GM19023 (cell line): ENCODE results near the gene ZNF182.
"Not testable (repeated sequence)": the region's sequence is repeated elsewhere in the genome, so short reads cannot be mapped to it uniquely, and the experiment has no call there.

Experiments used
- ATAC-seq: cut with Tn5 transposase; IDR thresholded peaks from one replicate; pipeline ENCODE4 v1.9.1; 2021; ENCODE audit warnings: mild to moderate bottlenecking, moderate library complexity; ENCODE audit not compliant: unreplicated experiment

Gene ZNF182

GRCh38 chrX:48002319-48002718, 1.5 kb downstream of the ZNF182 start:
- ATAC-seq: no peak

- ATAC-seq: no peak
These were observed 2.5 kb downstream of the ZNF182 start for GRCh38 chrX:48001260-48001659.

- ATAC-seq: no peak
These were observed 11.1 kb downstream of the ZNF182 start for GRCh38 chrX:47992669-47993068.

DNA sequence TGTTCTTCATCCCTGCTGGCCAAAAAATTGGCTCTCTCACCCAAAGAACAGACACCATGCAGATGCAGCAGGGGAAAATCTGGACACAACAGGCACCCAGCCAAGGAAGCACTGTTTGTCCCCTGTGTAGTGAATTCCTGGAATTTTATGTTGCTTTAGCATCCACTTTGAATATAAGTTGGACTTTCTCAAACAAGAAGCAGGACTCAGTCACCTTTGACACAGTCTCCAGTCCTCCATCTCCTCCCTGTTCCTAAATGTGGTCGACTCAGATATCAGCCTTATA, 11.8 kb downstream of the ZNF182 start:
- no peak for ATAC-seq

DNA sequence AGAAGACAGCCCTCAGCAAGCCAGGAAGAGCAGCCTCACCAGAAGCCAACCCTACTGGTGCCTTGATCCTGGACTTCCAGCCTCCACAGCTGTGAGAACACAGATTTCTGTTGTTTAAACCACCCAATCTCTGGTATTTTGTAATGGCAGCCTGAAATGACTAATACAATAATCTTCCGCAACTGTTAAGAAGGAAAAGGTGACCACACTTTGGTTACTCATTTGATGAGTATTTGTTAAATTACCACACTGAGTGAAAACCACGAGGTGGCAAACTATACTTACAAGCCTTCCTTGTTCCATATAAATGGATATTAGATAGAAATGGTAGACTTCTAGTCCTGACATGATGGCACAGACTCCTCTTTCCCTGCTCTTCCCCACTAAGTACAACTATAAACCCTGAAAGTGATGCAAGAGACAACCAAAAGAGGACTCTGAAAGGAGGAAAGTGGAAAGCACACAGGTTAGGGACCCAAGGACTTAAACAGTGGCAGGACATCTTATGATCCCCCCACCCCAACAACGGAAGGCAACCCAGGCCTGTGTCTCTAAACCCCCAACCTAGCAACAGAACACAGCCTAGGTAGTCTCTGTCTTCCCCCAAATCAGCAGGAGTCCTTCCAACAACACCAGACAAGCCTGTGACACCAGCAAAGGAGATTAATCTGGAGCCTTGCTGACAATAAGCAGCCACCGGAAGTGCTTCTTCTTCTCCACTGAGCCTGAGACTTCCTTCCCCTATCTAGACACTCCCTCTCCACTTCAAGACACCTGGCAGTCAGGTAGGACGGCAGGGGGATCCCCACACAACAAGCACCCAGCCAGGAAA, 12.3 kb downstream of the ZNF182 start:
- ATAC-seq: no peak

DNA sequence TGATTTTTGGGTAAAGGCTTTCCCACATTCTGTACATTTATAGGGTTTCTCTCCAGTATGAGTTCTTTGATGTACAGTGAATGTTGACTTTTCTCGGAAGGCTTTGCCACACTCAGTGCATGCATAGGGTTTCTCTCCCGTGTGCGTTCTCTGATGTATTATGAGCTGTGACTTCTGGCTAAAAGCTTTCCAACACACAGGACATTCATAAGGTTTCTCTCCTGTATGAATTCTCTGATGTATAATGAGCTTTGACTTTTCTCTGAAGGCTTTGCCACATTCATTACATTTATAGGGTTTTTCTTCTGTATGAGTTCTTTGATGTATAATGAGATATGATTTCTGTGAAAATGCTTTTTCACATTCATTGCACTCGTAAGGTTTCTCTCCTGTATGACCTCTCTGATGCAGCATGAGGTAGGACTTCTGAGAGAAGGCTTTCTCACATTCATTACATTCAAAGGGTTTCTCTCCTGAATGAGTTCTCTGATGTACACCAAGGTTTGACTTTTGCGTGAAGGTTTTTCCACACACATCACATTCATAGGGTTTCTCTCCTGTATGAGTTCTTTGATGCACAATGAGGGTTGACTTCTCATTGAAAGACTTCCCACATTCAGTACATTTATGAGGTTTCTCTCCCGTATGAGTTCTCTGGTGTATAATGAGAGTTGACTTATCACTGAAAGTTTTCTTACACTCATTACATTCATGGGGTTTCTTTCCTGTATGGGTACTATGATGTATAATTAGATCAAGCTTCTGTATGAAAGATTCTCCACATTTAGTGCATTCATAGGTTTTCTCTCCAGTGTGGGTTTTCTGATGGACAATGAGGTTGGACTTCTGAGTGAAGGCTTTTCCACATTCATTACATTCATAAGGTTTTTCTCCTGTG, 27.3 kb downstream of the ZNF182 start:
- ATAC-seq: no peak

- ATAC-seq: no peak
These were observed 30.6 kb downstream of the ZNF182 start for GRCh38 chrX:47973235-47973634.

DNA sequence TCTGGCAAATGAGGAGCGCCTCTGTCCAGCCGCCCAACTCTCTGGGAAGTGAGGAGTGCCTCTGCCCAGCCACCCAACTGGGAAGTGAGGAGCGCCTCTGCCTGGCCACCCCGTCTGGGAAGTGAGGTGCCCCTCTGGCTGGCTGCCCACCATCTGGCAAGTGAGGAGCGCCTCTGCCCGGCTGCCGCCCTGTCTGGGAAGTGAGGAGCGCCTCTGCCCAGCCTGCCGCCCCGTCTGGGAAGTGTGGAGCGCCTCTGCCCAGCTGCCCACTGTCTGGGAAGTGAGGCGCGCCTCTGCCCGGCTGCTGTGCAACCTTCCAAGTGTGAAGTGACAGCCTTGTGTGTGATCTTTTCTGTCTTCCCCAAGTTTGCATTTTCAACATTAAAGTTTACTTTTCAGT, 38.3 kb downstream of the ZNF182 start:
- ATAC-seq: not testable (repeated sequence)

- not testable (repeated sequence) for ATAC-seq
These were observed 42.0 kb downstream of the ZNF182 start for GRCh38 chrX:47961830-47962229.

- no peak for ATAC-seq
These were observed 43.4 kb downstream of the ZNF182 start for GRCh38 chrX:47960406-47960805.

GRCh38 chrX:47958761-47959342, 44.9 kb downstream of the ZNF182 start:
- no peak for ATAC-seq

GRCh38 chrX:47958206-47958605, 45.6 kb downstream of the ZNF182 start:
- ATAC-seq: not testable (repeated sequence)

DNA sequence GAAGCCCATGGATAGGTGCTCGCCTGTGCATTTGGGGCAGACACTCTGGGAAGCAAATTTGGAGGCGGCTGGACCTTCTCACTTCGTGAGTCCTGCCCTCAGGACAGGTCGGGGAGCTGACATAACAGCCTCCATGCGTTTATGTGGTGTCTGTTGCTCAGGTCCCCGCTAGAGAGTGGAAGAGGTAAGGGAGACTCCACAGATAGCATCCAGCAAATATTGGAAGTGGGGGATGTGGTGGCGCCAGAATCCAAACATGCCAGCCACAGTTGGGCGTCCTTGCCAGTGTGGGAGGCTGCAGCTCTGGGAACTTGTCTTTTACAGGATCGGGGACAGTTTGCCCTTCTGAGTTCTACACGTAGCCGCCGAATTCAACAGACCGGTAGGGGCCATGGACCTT, 47.8 kb downstream of the ZNF182 start:
- no peak for ATAC-seq

- not testable (repeated sequence) for ATAC-seq
These were observed 48.5 kb downstream of the ZNF182 start for GRCh38 chrX:47955295-47955694.

GRCh38 chrX:47941423-47941822, 62.4 kb downstream of the ZNF182 start:
- ATAC-seq: no peak

- no peak for ATAC-seq
These were observed 63.3 kb downstream of the ZNF182 start for GRCh38 chrX:47940448-47940847.

GRCh38 chrX:47936940-47937317, 66.9 kb downstream of the ZNF182 start:
- no peak for ATAC-seq

GRCh38 chrX:47936224-47936939, 67.4 kb downstream of the ZNF182 start:
- no peak for ATAC-seq

DNA sequence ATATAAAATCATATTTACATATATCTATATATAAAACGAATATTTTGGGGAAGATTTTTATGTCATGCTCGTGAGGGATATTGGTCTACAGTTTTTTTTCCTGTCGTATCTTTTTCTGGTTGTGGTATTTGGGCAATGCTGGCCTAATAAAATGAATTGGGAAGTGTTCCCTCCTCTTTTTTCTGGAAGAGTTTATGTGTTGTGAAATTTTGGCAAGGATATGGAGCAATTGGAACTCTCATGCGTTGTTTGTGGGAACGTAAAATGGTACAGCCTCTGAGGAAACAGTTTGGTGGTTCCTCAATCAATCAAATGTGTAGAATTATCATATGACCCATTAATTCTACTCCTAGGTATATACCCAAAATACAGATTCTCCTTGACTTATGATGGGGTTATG, 69.8 kb downstream of the ZNF182 start:
- no peak for ATAC-seq

- ATAC-seq: not testable (repeated sequence)
These were observed 71.8 kb downstream of the ZNF182 start for GRCh38 chrX:47931970-47932369.

DNA sequence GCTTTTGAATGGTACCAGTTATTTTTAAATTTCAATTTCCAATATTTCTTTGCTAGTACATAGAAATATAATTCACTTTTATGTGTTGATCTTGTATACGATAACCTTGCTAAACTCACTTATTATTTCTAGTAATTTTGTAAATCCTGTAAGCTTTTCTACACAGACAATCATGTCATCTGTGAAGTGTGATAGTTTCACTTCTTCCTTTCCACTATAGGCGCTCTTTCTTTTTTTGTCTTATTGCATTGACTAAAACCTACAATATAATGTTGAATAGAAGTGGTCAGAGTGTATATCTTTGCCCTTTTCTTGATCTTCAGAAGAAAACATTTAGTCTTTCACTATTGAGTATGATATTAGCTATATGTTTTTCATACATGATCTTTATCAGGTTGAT, 76.6 kb downstream of the ZNF182 start:
- ATAC-seq: no peak
